Activated T-cell treated with anti-CD3 and anti-CD28 coated beads, Interleukin-2, amount 50 U/mL, for 24 hours (primary cell): ENCODE data around the gene SLC44A4.
A peak's percentile ranks its signal among the peaks of the same experiment; 100 is the strongest.
"Not testable (repeated sequence)": the region's sequence is repeated elsewhere in the genome, so short reads cannot be mapped to it uniquely, and the experiment has no call there.

Source experiments
- DNase-seq: peaks from one replicate; pipeline ENCODE4 v3.0.0-alpha.2; 2020
- H3K27ac Mint-ChIP-seq: 2 replicates; pipeline ENCODE4 v1.8.0; 2020; ENCODE audit warnings: mild to moderate bottlenecking, mixed read lengths
- H3K27me3 Mint-ChIP-seq: 2 replicates; pipeline ENCODE4 v1.8.0; 2020; ENCODE audit warnings: mixed read lengths
- H3K36me3 Mint-ChIP-seq: 2 replicates; pipeline ENCODE4 v1.8.0; 2020; ENCODE audit warnings: low read depth, mixed read lengths
- H3K4me1 Mint-ChIP-seq: 2 replicates; pipeline ENCODE4 v1.8.0; 2020; ENCODE audit warnings: low read depth, mixed read lengths
- H3K4me3 Mint-ChIP-seq: 2 replicates; pipeline ENCODE4 v1.8.0; 2020; ENCODE audit warnings: mild to moderate bottlenecking, moderate library complexity, mixed read lengths
- H3K9me3 Mint-ChIP-seq: 2 replicates; pipeline ENCODE4 v1.8.0; 2020; ENCODE audit warnings: mixed read lengths

Gene SLC44A4

DNA sequence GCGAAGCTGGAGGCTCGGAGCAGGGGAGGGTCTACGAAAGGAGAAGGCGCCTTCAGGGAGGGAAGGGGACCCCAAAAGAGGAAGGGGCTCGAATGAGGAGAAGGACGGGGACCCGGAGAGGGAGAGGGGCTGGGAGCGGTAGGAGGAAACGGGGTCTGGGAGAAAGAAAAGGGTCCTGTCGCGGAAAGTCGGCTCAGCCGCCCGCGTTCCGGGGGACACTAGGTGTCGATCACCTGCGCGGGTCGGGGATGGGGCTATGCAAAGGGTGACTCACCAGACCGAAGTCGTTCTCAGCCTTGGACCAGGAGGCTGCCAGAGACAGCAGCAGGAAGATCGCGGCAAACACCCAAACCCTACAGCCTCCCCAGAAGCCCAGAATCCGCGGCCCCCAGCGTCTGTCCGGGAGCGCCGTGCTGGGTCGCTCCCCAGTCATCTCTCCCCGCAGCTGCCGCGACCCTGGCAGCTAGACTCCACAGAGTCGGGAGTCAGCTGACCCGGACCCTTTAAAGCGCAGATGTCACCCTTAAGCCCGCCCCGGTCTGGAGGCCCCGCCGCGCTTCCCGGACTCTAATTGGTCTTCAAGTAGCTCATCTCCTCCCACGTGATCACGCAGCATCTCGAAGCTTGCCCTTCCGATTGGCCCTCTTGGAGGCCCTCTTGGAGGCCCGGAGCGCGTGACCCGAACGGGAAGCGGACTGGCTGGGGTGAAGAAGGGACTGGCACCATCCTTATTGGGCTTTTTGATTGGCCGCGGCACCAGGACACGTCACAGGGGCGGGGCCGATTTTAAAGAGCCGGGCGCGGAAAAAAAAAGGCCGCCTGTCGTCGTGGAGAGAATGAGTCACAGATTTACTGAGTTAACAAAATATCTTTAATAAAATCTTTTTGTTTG lies 16.2 kb downstream of the SLC44A4 start, which contains the start of gene NEU1:
NEU1 (minus strand) TSS at position 478 of the 892 bp plus-strand sequence; CDS start at position 433, 45 bp downstream.
- H3K36me3 Mint-ChIP-seq = peaks cover 36% of the 10 kb centered on the region
- H3K4me1 Mint-ChIP-seq = peaks cover 28% of the 10 kb centered on the region

DNA sequence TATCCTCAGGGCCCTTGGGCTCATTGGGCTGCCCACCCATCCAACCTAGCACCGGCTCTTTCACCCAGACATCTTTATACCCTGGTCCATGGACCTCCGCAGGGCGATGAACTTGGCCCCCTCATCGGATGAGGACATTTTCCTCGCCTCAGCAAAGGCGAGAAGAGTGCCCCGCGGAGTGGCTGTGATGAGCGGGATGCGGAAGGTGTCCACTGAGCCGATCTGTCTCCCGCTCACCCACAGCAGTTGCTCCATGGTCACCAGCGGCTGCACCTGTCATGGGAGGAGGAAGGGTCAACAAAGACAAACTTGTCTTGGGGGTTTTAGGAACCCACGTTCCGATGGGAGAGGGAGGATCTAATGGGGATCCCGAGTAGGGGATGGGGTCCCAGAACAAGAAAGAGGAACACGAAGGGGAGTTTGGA lies 16.9 kb downstream of the SLC44A4 start:
- H3K9me3 Mint-ChIP-seq = no peaks in the 10 kb centered on the region
- no peaks in the 10 kb centered on the region for H3K27me3 Mint-ChIP-seq
- H3K4me3 Mint-ChIP-seq = peak overlapping the region; percentile 95
- peak overlapping the region; percentile 94 for H3K27ac Mint-ChIP-seq
- H3K4me1 Mint-ChIP-seq = peaks cover 28% of the 10 kb centered on the region
- H3K36me3 Mint-ChIP-seq = peaks cover 43% of the 10 kb centered on the region
- DNase-seq = no peak

More for the DNA sequence above, 16.2 kb downstream of the SLC44A4 start, which contains the start of gene NEU1:
- peak; percentile 96 for DNase-seq
- Mint-ChIP-seq H3K4me3 (peak within 1 kb of the TSS; percentile 95), H3K27ac (peak within 1 kb of the TSS; percentile 94), H3K27me3 (no peaks in the 10 kb centered on the region), H3K9me3 (no peaks in the 10 kb centered on the region)

DNA sequence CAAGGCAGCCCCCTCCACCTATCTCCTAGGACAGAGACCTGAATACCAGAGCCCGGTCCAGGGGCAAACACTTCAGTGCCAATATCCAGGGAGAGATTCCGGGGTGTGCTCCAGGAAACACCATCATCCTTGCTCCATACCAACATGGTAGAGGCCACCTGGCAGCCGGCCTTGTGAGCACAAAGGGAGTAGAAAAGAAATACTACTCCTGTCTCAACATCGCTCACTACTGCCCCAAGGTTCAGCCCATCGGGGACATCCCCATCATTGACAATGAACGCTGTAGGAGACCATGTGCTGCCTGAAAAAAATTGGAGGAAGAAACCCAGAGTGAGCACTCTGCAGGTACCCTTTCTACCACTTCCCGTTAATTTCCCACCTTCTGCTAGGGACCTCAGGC lies 17.6 kb downstream of the SLC44A4 start:
- no peaks in the 10 kb centered on the region for H3K27me3 Mint-ChIP-seq
- peaks cover 45% of the 10 kb centered on the region for H3K36me3 Mint-ChIP-seq
- H3K4me1 Mint-ChIP-seq = peaks cover 28% of the 10 kb centered on the region
- peak overlapping the region; percentile 95 for H3K4me3 Mint-ChIP-seq
- no peaks in the 10 kb centered on the region for H3K9me3 Mint-ChIP-seq
- no peak for DNase-seq
- no peak overlapping the region for H3K27ac Mint-ChIP-seq

DNA sequence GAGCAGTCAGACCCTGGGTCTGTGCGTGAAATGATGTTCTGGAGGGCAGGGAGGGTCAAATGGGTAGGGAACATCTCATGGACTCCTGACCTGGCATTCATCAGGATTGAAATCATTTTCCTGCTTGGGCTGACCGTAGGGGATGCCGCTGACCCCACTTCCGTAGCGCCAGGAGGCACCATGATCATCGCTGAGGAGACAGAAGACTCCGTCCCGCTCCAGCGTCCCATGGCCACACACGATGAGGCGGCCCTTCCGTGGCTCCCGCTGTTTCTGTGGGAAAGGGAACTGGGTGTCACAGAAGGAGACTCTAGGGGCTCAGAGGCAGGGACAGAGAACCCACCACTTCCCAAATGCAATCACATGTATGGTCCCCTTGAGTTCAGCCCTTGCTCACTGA lies 18.4 kb downstream of the SLC44A4 start:
- H3K27ac Mint-ChIP-seq = no peak overlapping the region
- DNase-seq = no peak
- H3K36me3 Mint-ChIP-seq = peaks cover 45% of the 10 kb centered on the region
- no peak overlapping the region for H3K4me3 Mint-ChIP-seq
- no peaks in the 10 kb centered on the region for H3K27me3 Mint-ChIP-seq
- H3K4me1 Mint-ChIP-seq = peaks cover 28% of the 10 kb centered on the region
- H3K9me3 Mint-ChIP-seq = no peaks in the 10 kb centered on the region

- H3K27me3 Mint-ChIP-seq = no peaks in the 10 kb centered on the region
- peaks cover 45% of the 10 kb centered on the region for H3K36me3 Mint-ChIP-seq
- no peak overlapping the region for H3K27ac Mint-ChIP-seq
- H3K4me3 Mint-ChIP-seq = no peak overlapping the region
- no peaks in the 10 kb centered on the region for H3K9me3 Mint-ChIP-seq
- H3K4me1 Mint-ChIP-seq = peaks cover 28% of the 10 kb centered on the region
- DNase-seq = no peak
These were observed 18.9 kb downstream of the SLC44A4 start for GRCh38 chr6:31859923-31860322.

DNA sequence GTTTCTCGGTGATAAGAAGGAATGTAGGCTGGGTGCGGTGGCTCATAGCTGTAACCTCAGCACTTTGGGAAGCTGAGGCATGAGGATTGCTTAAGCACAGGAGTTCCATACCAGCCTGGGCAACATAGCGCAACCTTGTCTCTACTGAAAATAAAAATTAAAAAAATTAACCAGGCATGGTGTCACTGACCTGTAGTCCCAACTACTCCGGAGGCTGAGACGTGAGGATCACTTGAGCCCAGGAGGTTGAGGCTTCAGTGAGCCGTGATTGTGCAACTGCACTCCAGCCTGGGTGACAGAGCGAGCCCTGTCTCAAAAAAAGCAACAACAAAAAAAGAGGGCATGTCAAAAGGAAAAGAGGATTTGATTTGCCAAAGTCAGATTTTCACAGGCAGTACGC lies 20.1 kb downstream of the SLC44A4 start:
- Mint-ChIP-seq H3K9me3 (no peaks in the 10 kb centered on the region), H3K27me3 (no peaks in the 10 kb centered on the region), H3K36me3 (peaks cover 45% of the 10 kb centered on the region), H3K27ac (no peak overlapping the region), H3K4me1 (peaks cover 21% of the 10 kb centered on the region), H3K4me3 (no peak overlapping the region)
- DNase-seq = no peak

DNA sequence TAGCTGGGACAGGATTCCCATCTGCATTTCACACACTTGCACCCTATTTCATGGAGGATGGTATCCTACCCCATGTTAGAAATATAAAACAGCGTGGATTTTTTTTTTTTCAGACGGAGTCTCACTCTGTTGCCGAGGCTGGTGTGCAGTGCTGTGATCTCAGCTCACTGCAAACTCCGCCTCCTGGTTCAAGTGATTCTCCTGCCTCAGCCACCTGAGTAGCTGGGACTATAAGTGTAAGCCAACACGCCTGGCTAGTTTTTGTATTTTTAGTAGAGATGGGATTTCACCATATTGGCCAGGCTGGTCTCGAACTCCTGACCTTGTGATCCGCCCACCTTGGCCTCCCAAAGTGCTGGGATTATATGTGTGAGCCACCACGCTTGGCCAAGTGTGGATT lies 21.0 kb downstream of the SLC44A4 start:
- H3K27me3 Mint-ChIP-seq, H3K9me3 Mint-ChIP-seq, H3K4me3 Mint-ChIP-seq, DNase-seq, H3K27ac Mint-ChIP-seq: not testable (repeated sequence)
- H3K36me3 Mint-ChIP-seq = peaks cover 48% of the 10 kb centered on the region
- peaks cover 17% of the 10 kb centered on the region for H3K4me1 Mint-ChIP-seq

GRCh38 chr6:31851980-31852718 lies 26.6 kb downstream of the SLC44A4 start:
- H3K9me3 Mint-ChIP-seq, H3K27me3 Mint-ChIP-seq, H3K27ac Mint-ChIP-seq, DNase-seq, H3K4me3 Mint-ChIP-seq, H3K4me1 Mint-ChIP-seq: not testable (repeated sequence)
- H3K36me3 Mint-ChIP-seq = peaks cover 10% of the 10 kb centered on the region

GRCh38 chr6:31851485-31851832 lies 27.3 kb downstream of the SLC44A4 start:
- no peak for DNase-seq
- Mint-ChIP-seq H3K27ac (peak overlapping the region; percentile 20), H3K27me3 (no peaks in the 10 kb centered on the region), H3K9me3 (no peaks in the 10 kb centered on the region), H3K36me3 (peaks cover 6% of the 10 kb centered on the region), H3K4me3 (no peak overlapping the region), H3K4me1 (no peaks in the 10 kb centered on the region)

GRCh38 chr6:31850765-31851484 lies 27.9 kb downstream of the SLC44A4 start:
- peaks cover 6% of the 10 kb centered on the region for H3K36me3 Mint-ChIP-seq
- DNase-seq = no peak
- H3K27me3 Mint-ChIP-seq = no peaks in the 10 kb centered on the region
- no peak overlapping the region for H3K4me3 Mint-ChIP-seq
- H3K27ac Mint-ChIP-seq = peak overlapping the region; percentile 20
- H3K9me3 Mint-ChIP-seq = no peaks in the 10 kb centered on the region
- H3K4me1 Mint-ChIP-seq = no peaks in the 10 kb centered on the region

DNA sequence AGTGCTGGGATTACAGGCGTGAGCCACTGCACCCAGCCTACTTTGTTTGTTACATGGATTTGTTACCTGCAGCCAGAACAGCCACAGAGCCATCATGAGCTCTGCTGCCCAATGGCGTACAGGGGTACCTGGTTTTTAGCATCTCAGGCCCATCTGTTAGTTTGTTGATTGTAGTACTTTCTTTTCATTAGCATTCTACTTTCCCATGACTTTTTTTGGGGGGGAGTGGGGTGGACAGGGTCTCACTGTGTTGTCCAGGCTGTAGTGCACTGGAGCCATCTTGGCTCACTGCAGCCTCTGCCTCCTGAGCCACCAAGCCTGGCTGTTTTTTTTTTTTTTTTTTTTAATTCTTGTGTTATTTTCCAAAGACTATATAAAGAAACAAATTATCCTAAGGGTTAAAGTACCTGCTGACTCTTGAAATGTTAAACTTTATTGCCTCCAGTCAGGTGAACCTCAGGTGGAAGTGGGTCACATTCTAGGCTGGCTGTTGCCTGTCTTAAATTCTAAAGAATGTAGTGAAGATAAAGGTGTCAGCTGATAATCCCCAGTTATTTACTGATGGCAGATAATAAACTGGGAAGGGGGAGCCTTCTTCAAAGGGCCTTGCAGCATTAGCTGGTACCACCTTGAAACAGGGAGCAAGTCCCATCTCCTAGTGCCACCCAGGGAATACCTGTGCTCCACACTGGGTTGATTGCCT lies 31.4 kb downstream of the SLC44A4 start:
- no peaks in the 10 kb centered on the region for H3K4me1 Mint-ChIP-seq
- H3K27ac Mint-ChIP-seq = no peak overlapping the region
- no peaks in the 10 kb centered on the region for H3K9me3 Mint-ChIP-seq
- peaks cover 4% of the 10 kb centered on the region for H3K36me3 Mint-ChIP-seq
- H3K27me3 Mint-ChIP-seq = no peaks in the 10 kb centered on the region
- DNase-seq = no peak
- no peak overlapping the region for H3K4me3 Mint-ChIP-seq

DNA sequence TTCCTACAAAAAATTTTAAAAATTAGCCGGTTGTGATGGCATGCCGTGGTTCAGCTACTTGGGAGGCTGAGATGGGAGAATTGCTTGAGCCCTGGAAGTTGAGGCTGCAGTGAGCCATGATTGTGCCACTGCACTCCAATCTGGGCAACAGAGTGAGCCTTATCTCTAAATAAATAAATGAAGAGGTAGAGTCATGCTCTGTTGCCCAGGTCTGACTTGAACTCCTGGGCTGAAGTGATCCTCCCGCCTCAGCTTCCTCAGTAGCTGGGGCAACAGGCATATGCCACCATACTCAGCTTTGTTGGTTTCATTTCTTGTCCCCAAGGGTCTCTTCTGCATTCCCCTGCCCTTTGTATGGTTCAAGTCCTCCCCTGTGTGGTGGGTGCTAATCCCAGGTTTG lies 34.3 kb downstream of the SLC44A4 start:
- Mint-ChIP-seq H3K4me3 (no peak overlapping the region), H3K9me3 (no peaks in the 10 kb centered on the region), H3K4me1 (peaks cover 5% of the 10 kb centered on the region), H3K27me3 (no peaks in the 10 kb centered on the region), H3K27ac (peak overlapping the region; percentile 29), H3K36me3 (peaks cover 27% of the 10 kb centered on the region)
- no peak for DNase-seq

DNA sequence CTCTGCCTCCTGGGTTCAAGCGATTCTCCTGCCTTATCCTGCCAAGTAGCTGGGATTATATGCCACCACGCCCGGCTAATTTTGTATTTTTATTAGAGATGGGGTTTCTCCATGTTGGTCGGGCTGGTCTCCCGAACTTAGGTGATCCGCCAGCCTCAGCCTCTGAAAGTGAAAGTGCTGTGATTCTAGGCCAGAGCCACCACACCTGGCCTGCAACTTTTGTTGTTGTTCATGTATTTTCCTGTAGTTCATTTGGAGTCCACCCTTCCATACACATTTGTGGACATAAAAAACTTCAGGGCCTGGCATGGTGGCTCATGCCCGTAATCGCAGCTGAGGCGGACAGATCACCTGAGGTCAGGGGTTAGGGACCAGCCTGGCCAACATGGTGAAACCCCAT lies 36.7 kb downstream of the SLC44A4 start:
- Mint-ChIP-seq H3K9me3 (no peaks in the 10 kb centered on the region), H3K27me3 (no peaks in the 10 kb centered on the region), H3K4me1 (peaks cover 18% of the 10 kb centered on the region), H3K4me3 (no peak overlapping the region), H3K36me3 (peaks cover 52% of the 10 kb centered on the region), H3K27ac (peak overlapping the region; percentile 98)
- DNase-seq = no peak

DNA sequence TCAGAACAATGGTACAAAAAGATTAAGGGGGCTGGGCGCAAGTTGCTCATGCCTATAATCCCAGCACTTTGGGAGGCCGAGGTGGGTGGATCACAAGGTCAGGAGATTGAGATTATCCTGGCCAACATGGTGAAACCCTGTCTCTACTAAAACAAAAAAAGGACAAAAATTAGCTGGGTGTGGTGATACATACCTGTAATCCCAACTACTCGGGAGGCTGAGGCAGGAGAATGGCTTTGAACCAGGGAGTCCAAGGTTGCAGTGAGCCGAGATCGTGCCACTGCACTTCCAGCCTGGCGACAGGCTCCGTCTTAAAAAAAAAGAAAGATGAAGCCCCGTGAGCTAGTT lies 39.0 kb downstream of the SLC44A4 start:
- DNase-seq, H3K27me3 Mint-ChIP-seq, H3K9me3 Mint-ChIP-seq: not testable (repeated sequence)
- Mint-ChIP-seq H3K4me1 (peaks cover 22% of the 10 kb centered on the region), H3K36me3 (peaks cover 75% of the 10 kb centered on the region), H3K4me3 (peak overlapping the region; percentile 99), H3K27ac (peak overlapping the region; percentile 98)
